Calu3 (cell line): ENCODE measurements around the gene CACNG8. TPM values are rescaled to one million over a fixed set of nuclear protein-coding genes. Genes with fewer than 3 reads are reported as not detected.
A peak's percentile ranks its signal among the peaks of the same experiment; 100 is the strongest.

Experiments used
- BruUV-seq: library from RNA; stranded (reverse); fragments of 400-500 nt; replicated peaks from 2 replicates; lab custom pipeline; 2021; lab: Mats Ljungman, UMichigan
- CTCF ChIA-PET: fragments of 300-600 bp; sonication (Branson Sonifier 250); formaldehyde crosslinking; loops from one replicate; lab custom pipeline; 2022; ENCODE audit warnings: antibody characterized with exemption; lab: Charles Lee
- DNase-seq: peaks from one replicate; pipeline ENCODE4 v3.0.0; 2022
- H3K27ac Mint-ChIP-seq: one replicate; pipeline ENCODE4 v1.8.0; 2022; ENCODE audit warnings: mixed read lengths; ENCODE audit not compliant: unreplicated experiment
- H3K27me3 Mint-ChIP-seq: one replicate; pipeline ENCODE4 v1.8.0; 2022; ENCODE audit warnings: mixed read lengths; ENCODE audit not compliant: unreplicated experiment
- H3K36me3 Mint-ChIP-seq: one replicate; pipeline ENCODE4 v1.8.0; 2022; ENCODE audit warnings: mild to moderate bottlenecking, moderate library complexity, mixed read lengths; ENCODE audit not compliant: insufficient read depth, unreplicated experiment
- H3K4me1 Mint-ChIP-seq: one replicate; pipeline ENCODE4 v1.8.0; 2022; ENCODE audit warnings: mild to moderate bottlenecking, low read depth, mixed read lengths; ENCODE audit not compliant: unreplicated experiment
- H3K4me3 Mint-ChIP-seq: one replicate; pipeline ENCODE4 v1.8.0; 2022; ENCODE audit warnings: mild to moderate bottlenecking, low read depth, moderate library complexity, mixed read lengths; ENCODE audit not compliant: unreplicated experiment
- H3K9me3 Mint-ChIP-seq: one replicate; pipeline ENCODE4 v1.8.0; 2022; ENCODE audit warnings: low read depth, mixed read lengths; ENCODE audit not compliant: unreplicated experiment
- intact Hi-C: fragments of 100-400 bp; cut with micrococcal nuclease; formaldehyde crosslinking; loops from one replicate; pipeline ENCODE4 v1.10.0; 2022; ENCODE audit not compliant: unreplicated experiment
- total RNA-seq: library from RNA; stranded (reverse); gene quantifications from 2 replicates; pipeline ENCODE4 v1.2.3, GENCODE V29; 2022
- TF ChIP-seq, protein P1 (sequence below): fragments of 200-600 bp; IDR thresholded peaks from one replicate; pipeline ENCODE4 v1.8.0; 2022; ENCODE audit warnings: antibody characterized with exemption; ENCODE audit not compliant: unreplicated experiment

CACNG8 gene
- total RNA-seq, 1 experiment from 2014 or later, result 19.0 TPM

DNA sequence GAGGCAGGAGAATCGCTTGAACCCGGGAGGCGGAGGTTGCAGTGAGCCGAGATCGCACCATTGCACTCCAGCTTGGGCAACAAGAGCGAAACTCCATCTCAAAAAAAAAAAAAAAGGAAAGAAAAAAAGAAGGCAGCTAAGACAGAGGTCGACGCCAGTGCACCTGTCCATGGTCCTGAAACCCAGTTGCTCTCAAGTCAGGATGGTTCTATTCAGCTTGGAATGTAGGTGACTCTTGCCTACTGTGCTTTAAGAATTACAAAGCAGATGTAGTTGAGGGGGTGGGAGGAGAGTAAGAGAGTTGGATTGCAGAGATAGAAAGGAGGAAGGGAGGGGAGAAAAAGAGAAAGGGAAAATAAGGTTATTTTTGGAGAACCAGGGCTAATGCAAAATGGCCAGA lies 35.0 kb upstream of the CACNG8 start:
- no peak overlapping the region for H3K27ac Mint-ChIP-seq

GRCh38 chr19:53936029-53936428 lies 26.7 kb upstream of the CACNG8 start:
- no TSS peak for BruUV-seq
- Mint-ChIP-seq H3K27me3 (peaks cover 26% of the 10 kb centered on the region), H3K27ac (no peak overlapping the region), H3K36me3 (no peaks in the 10 kb centered on the region), H3K9me3 (no peaks in the 10 kb centered on the region), H3K4me3 (no peak overlapping the region), H3K4me1 (no peaks in the 10 kb centered on the region)
- no peak for DNase-seq
- CTCF ChIA-PET, result interaction anchor here (0.6 to 1.6 kb wide), 2 partner anchors 88 to 362 kb away, joined by 3 to 4 read pairs; no protein-coding TSS in a partner anchor
- TF ChIP-seq, protein P1, sequence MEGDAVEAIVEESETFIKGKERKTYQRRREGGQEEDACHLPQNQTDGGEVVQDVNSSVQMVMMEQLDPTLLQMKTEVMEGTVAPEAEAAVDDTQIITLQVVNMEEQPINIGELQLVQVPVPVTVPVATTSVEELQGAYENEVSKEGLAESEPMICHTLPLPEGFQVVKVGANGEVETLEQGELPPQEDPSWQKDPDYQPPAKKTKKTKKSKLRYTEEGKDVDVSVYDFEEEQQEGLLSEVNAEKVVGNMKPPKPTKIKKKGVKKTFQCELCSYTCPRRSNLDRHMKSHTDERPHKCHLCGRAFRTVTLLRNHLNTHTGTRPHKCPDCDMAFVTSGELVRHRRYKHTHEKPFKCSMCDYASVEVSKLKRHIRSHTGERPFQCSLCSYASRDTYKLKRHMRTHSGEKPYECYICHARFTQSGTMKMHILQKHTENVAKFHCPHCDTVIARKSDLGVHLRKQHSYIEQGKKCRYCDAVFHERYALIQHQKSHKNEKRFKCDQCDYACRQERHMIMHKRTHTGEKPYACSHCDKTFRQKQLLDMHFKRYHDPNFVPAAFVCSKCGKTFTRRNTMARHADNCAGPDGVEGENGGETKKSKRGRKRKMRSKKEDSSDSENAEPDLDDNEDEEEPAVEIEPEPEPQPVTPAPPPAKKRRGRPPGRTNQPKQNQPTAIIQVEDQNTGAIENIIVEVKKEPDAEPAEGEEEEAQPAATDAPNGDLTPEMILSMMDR, result no peak
- intact Hi-C loops, result no loop called here

More for the DNA sequence above, 35.0 kb upstream of the CACNG8 start:
- no peaks in the 10 kb centered on the region for H3K36me3 Mint-ChIP-seq
- TF ChIP-seq, protein P1, result no peak
- BruUV-seq, result no TSS peak
- peaks cover 36% of the 10 kb centered on the region for H3K27me3 Mint-ChIP-seq
- no peaks in the 10 kb centered on the region for H3K4me1 Mint-ChIP-seq
- intact Hi-C loops, result no loop called here
- peak; percentile 79 for DNase-seq
- H3K4me3 Mint-ChIP-seq, result no peak overlapping the region
- CTCF ChIA-PET, result interaction anchor here (0.6 kb wide), 2 partner anchors 22 to 57 kb away, joined by 3 read pairs; no protein-coding TSS in a partner anchor
- H3K9me3 Mint-ChIP-seq, result peaks cover 2% of the 10 kb centered on the region

DNA sequence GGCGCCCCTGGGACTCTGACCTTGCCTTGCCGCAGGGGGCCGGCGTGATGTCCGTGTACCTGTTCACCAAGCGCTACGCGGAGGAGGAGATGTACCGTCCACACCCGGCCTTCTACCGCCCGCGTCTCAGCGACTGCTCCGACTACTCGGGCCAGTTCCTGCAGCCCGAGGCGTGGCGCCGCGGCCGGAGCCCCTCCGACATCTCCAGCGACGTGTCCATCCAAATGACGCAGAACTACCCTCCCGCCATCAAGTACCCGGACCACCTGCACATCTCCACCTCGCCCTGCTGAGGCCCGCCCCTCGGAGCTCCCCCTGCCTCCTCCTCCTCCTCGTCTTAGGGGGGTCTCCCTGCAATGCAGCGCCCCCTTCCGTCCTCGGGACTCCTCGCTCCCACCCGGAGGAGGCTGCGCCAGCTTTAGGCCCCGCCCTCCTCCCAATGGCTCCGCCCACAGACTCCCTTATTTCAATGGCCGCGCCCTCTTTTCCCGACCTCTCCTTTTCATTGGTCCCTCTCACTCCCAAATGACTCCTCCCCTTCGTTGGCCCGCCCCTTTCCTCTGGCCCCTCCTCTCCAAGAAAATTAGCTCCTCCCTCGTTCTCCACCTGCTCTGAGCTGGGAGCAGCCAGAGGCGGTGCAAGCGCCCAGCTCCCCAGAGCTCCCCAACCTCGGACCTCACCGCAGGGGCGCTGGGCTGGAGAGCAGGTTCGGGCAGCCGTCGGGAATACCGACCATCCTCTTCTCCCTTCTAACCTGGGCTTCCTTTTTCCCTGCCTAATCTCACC lies 20.5 kb upstream of the CACNG8 start:
- Mint-ChIP-seq H3K9me3 (peaks cover 4% of the 10 kb centered on the region), H3K27me3 (peaks cover 53% of the 10 kb centered on the region), H3K4me1 (peaks cover 11% of the 10 kb centered on the region), H3K4me3 (no peak overlapping the region), H3K36me3 (peaks cover 7% of the 10 kb centered on the region), H3K27ac (peak overlapping the region; percentile 11)
- intact Hi-C loops, result no loop called here
- TF ChIP-seq, protein P1, result no peak
- BruUV-seq, result no TSS peak
- DNase-seq, result no peak
- CTCF ChIA-PET, result no interaction called here

GRCh38 chr19:53944416-53944815 lies 18.3 kb upstream of the CACNG8 start:
- no TSS peak for BruUV-seq
- Mint-ChIP-seq H3K27ac (no peak overlapping the region), H3K36me3 (peaks cover 7% of the 10 kb centered on the region), H3K9me3 (peaks cover 4% of the 10 kb centered on the region), H3K4me1 (peaks cover 11% of the 10 kb centered on the region), H3K4me3 (no peak overlapping the region), H3K27me3 (peaks cover 44% of the 10 kb centered on the region)
- TF ChIP-seq, protein P1, result no peak
- no peak for DNase-seq
- intact Hi-C loops, result no loop called here
- CTCF ChIA-PET, result interaction anchor here (2.0 kb wide), 1 partner anchor 79 kb away, joined by 5 read pairs; no protein-coding TSS in a partner anchor
